Caco-2 (cell line): ENCODE measurements around the gene RCSD1. TPM values are rescaled to one million over a fixed set of nuclear protein-coding genes. Genes with fewer than 3 reads are reported as not detected.

ENCODE experiments used
- BruUV-seq: library from RNA; stranded (reverse); fragments of 400-500 nt; replicated peaks from 2 replicates; lab custom pipeline; 2021; lab: Mats Ljungman, UMichigan
- CTCF ChIA-PET: fragments of 300-600 bp; sonication (Branson Sonifier 250); formaldehyde crosslinking; loops from one replicate; lab custom pipeline; 2022; ENCODE audit warnings: antibody characterized with exemption; lab: Charles Lee
- POLR2A ChIA-PET: fragments of 300-600 bp; sonication (Branson Sonifier 250); formaldehyde crosslinking; loops from one replicate; lab custom pipeline; 2022; ENCODE audit warnings: antibody characterized with exemption; lab: Charles Lee
- DNase-seq, 2 experiments: peaks; one replicate each; pipeline versions ENCODE4 v3.0.0 to v3.0.0-alpha.2; 2020 to 2022
- H3K27me3 ChIP-seq: replicated peaks from 2 replicates; pipeline ENCODE4 v1.6.0; 2011; ENCODE audit warnings: low read length; ENCODE audit not compliant: control insufficient read depth, insufficient read depth
- H3K36me3 ChIP-seq: 2 replicates; pipeline ENCODE4 v1.5.1; 2011; ENCODE audit warnings: low read length; ENCODE audit not compliant: control insufficient read depth, insufficient read depth
- H3K4me1 ChIP-seq: fragments of 250-450 bp; sonication (Bioruptor Pico); 2 replicates; pipeline ENCODE4 v1.5.1; 2020; ENCODE audit warnings: mild to moderate bottlenecking
- H3K4me3 ChIP-seq: 2 replicates; pipeline ENCODE4 v1.5.1; 2011; ENCODE audit warnings: low read depth, mild to moderate bottlenecking, control low read depth, low read length
- H3K9me3 ChIP-seq: fragments of 250-450 bp; sonication (Bioruptor Pico); 2 replicates; pipeline ENCODE4 v1.5.1; 2020; ENCODE audit warnings: mild to moderate bottlenecking, moderate library complexity
- H3K27ac Mint-ChIP-seq: one replicate; pipeline ENCODE4 v1.8.0; 2022; ENCODE audit warnings: mixed read lengths; ENCODE audit not compliant: unreplicated experiment
- H3K27me3 Mint-ChIP-seq: one replicate; pipeline ENCODE4 v1.8.0; 2022; ENCODE audit warnings: mixed read lengths; ENCODE audit not compliant: insufficient read depth, unreplicated experiment
- H3K36me3 Mint-ChIP-seq: one replicate; pipeline ENCODE4 v1.8.0; 2022; ENCODE audit warnings: mild to moderate bottlenecking, mixed read lengths; ENCODE audit not compliant: insufficient read depth, unreplicated experiment
- H3K4me1 Mint-ChIP-seq: one replicate; pipeline ENCODE4 v1.8.0; 2022; ENCODE audit warnings: low read depth, mixed read lengths; ENCODE audit not compliant: unreplicated experiment
- H3K4me3 Mint-ChIP-seq: one replicate; pipeline ENCODE4 v1.8.0; 2022; ENCODE audit warnings: mild to moderate bottlenecking, moderate library complexity, mixed read lengths; ENCODE audit not compliant: unreplicated experiment
- H3K9me3 Mint-ChIP-seq: one replicate; pipeline ENCODE4 v1.8.0; 2022; ENCODE audit warnings: mixed read lengths; ENCODE audit not compliant: unreplicated experiment
- intact Hi-C: fragments of 100-400 bp; cut with micrococcal nuclease; formaldehyde crosslinking; loops from one replicate; pipeline ENCODE4 v1.10.0; 2022; ENCODE audit not compliant: unreplicated experiment
- total RNA-seq: library from RNA; stranded (reverse); gene quantifications from 2 replicates; pipeline ENCODE4 v1.2.3, GENCODE V29; 2022
- TF ChIP-seq, protein P1 (sequence below), 2 experiments: fragments of 200-600 bp in 1 of 2; IDR thresholded peaks; 1 replicate in 1 of 2; 2 replicates in 1 of 2; pipeline versions ENCODE4 v1.5.1 to v1.8.0; 2011 to 2022; ENCODE audit warnings: antibody characterized with exemption in 1 of 2, control low read depth in 1 of 2, inconsistent platforms in 1 of 2, low read depth in 1 of 2, low read length in 1 of 2, mild to moderate bottlenecking in 1 of 2, moderate library complexity in 1 of 2; ENCODE audit not compliant: insufficient read depth in 1 of 2, severe bottlenecking in 1 of 2, unreplicated experiment in 1 of 2

Gene RCSD1
- total RNA-seq, 1 experiment from 2014 or later = not detected

DNA sequence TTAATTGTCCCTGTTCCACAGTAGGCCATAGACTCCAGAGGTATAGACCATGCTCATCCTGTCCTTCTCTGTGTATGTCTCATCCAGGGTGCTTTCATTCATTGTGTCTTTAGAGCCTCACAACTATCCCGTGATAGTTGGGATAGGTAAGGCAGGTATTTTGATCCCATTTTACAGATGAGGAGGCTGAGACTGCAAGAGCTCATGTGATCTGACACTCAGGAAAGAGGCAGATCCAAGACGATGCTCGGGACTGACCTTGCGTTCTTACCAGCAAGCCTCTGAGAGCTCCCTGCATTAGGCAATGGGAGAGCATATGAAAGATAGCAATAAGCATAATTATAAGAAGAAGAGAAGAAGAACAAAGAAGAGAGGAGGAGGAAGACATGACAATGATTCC lies 42.8 kb downstream of the RCSD1 start:
- no peaks in the 10 kb centered on the region for H3K4me1 ChIP-seq
- no TSS peak for BruUV-seq
- no peaks in the 10 kb centered on the region for H3K36me3 Mint-ChIP-seq
- no peaks in the 10 kb centered on the region for H3K27me3 Mint-ChIP-seq
- H3K4me3 Mint-ChIP-seq = no peak overlapping the region
- no peak overlapping the region for H3K27ac Mint-ChIP-seq
- CTCF ChIA-PET = no interaction called here
- TF ChIP-seq, protein P1, sequence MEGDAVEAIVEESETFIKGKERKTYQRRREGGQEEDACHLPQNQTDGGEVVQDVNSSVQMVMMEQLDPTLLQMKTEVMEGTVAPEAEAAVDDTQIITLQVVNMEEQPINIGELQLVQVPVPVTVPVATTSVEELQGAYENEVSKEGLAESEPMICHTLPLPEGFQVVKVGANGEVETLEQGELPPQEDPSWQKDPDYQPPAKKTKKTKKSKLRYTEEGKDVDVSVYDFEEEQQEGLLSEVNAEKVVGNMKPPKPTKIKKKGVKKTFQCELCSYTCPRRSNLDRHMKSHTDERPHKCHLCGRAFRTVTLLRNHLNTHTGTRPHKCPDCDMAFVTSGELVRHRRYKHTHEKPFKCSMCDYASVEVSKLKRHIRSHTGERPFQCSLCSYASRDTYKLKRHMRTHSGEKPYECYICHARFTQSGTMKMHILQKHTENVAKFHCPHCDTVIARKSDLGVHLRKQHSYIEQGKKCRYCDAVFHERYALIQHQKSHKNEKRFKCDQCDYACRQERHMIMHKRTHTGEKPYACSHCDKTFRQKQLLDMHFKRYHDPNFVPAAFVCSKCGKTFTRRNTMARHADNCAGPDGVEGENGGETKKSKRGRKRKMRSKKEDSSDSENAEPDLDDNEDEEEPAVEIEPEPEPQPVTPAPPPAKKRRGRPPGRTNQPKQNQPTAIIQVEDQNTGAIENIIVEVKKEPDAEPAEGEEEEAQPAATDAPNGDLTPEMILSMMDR (IDR thresholded peaks at IDR 0.05; ENCODE audit: insufficient read depth in 1 of 2, low read depth in 1 of 2, low read length in 1 of 2, severe bottlenecking in 1 of 2, unreplicated experiment in 1 of 2) = no peak
- POLR2A ChIA-PET = no interaction called here
- no peaks in the 10 kb centered on the region for H3K27me3 ChIP-seq
- no peaks in the 10 kb centered on the region for H3K9me3 Mint-ChIP-seq
- DNase-seq = no peak
- intact Hi-C loops = no loop called here
- H3K9me3 ChIP-seq = no peaks in the 10 kb centered on the region
- H3K36me3 ChIP-seq = no peaks in the 10 kb centered on the region
- H3K4me1 Mint-ChIP-seq = peaks cover 6% of the 10 kb centered on the region
- H3K4me3 ChIP-seq = no peak overlapping the region

DNA sequence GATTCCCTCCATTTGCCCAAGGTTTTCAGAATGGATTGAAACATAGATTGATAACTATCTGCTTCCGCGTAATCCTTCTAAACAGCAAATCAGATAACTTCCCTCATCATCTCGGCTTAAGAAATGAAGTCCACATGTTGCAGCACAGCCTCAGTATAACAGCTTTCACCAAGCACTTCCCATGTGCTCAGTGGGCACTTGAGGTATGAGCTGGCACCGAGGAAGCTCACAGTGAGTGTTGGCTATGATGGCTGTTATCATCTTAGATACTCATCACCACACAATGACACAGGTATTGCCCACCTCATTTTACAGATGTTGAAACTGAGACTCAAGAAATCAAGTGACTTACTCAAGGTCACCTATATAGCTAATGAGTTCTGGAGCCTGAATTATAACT lies 43.2 kb downstream of the RCSD1 start:
- Histone ChIP-seq H3K36me3 (no peaks in the 10 kb centered on the region), H3K4me3 (no peak overlapping the region), H3K4me1 (no peaks in the 10 kb centered on the region), H3K9me3 (no peaks in the 10 kb centered on the region), H3K27me3 (no peaks in the 10 kb centered on the region)
- Mint-ChIP-seq H3K27ac (no peak overlapping the region), H3K9me3 (no peaks in the 10 kb centered on the region), H3K4me3 (no peak overlapping the region), H3K4me1 (peaks cover 6% of the 10 kb centered on the region), H3K36me3 (no peaks in the 10 kb centered on the region), H3K27me3 (no peaks in the 10 kb centered on the region)
- ChIA-PET POLR2A (no interaction called here), CTCF (no interaction called here)
- TF ChIP-seq, protein P1 (IDR thresholded peaks at IDR 0.05; ENCODE audit: insufficient read depth in 1 of 2, low read depth in 1 of 2, low read length in 1 of 2, severe bottlenecking in 1 of 2, unreplicated experiment in 1 of 2) = no peak
- intact Hi-C loops = no loop called here
- no TSS peak for BruUV-seq
- no peak for DNase-seq

DNA sequence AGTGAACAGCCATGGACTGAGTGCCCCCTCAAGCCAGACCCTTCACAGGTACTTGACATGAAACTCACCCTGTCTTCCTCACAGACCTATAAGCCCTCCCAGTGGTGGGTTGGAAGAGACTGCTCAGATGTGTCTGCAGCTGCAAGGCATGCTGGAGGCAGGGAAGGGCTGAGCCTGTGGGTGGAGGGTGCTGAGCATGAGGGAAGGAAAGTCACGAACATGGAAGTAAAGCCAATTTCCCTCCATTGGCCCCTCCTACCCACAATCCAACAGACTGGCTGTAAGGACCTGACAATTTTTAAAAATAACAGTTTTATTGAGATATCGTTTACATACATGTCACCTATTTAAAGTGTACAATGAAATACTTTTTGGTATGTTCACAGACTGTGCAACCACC lies 44.1 kb downstream of the RCSD1 start:
- Mint-ChIP-seq H3K9me3 (no peaks in the 10 kb centered on the region), H3K27ac (no peak overlapping the region), H3K36me3 (no peaks in the 10 kb centered on the region), H3K27me3 (no peaks in the 10 kb centered on the region), H3K4me1 (peaks cover 6% of the 10 kb centered on the region), H3K4me3 (no peak overlapping the region)
- Histone ChIP-seq H3K36me3 (no peaks in the 10 kb centered on the region), H3K4me1 (no peaks in the 10 kb centered on the region), H3K27me3 (no peaks in the 10 kb centered on the region), H3K4me3 (no peak overlapping the region), H3K9me3 (no peaks in the 10 kb centered on the region)
- no TSS peak for BruUV-seq
- intact Hi-C loops = no loop called here
- TF ChIP-seq, protein P1 (IDR thresholded peaks at IDR 0.05; ENCODE audit: insufficient read depth in 1 of 2, low read depth in 1 of 2, low read length in 1 of 2, severe bottlenecking in 1 of 2, unreplicated experiment in 1 of 2) = no peak
- ChIA-PET CTCF (no interaction called here), POLR2A (no interaction called here)
- no peak for DNase-seq
